Activated CD8-positive, alpha-beta memory T cell treated with anti-CD3 and anti-CD28 coated beads, Interleukin-2, amount 10 ng/mL, durations not matched to agents 7 days and 5 days (primary cell): ENCODE results near the gene JPH2. TPM values are rescaled to one million over a fixed set of nuclear protein-coding genes. Genes with fewer than 3 reads are reported as not detected.
"Not testable (repeated sequence)": the region's sequence is repeated elsewhere in the genome, so short reads cannot be mapped to it uniquely, and the experiment has no call there.

Source experiments
- ATAC-seq: fragments of 150-1000 bp; cut with Tn5 transposase; one replicate; pipeline ENCODE4 v1.10.0; 2021; ENCODE audit warnings: moderate library complexity
- CTCF ChIA-PET: fragments of 350-600 bp; sonication (Branson Sonifier 250); formaldehyde crosslinking; loops from one replicate; lab custom pipeline; 2021; ENCODE audit warnings: antibody characterized with exemption; lab: Charles Lee
- DNase-seq: peaks from one replicate; pipeline ENCODE4 v3.0.0-alpha.2; 2020
- H3K27ac Mint-ChIP-seq: one replicate; pipeline ENCODE4 v1.8.0; 2021; ENCODE audit warnings: mild to moderate bottlenecking, mixed read lengths
- H3K27me3 Mint-ChIP-seq: one replicate; pipeline ENCODE4 v1.8.0; 2021; ENCODE audit warnings: mixed read lengths
- H3K36me3 Mint-ChIP-seq: one replicate; pipeline ENCODE4 v1.8.0; 2021; ENCODE audit warnings: mild to moderate bottlenecking, mixed read lengths
- H3K4me1 Mint-ChIP-seq: one replicate; pipeline ENCODE4 v1.8.0; 2021; ENCODE audit warnings: mixed read lengths
- H3K4me3 Mint-ChIP-seq: one replicate; pipeline ENCODE4 v1.8.0; 2021; ENCODE audit warnings: mild to moderate bottlenecking, moderate library complexity, mixed read lengths
- H3K9me3 Mint-ChIP-seq: one replicate; pipeline ENCODE4 v1.8.0; 2022; ENCODE audit warnings: low read depth, mixed read lengths
- total RNA-seq, 2 experiments: library from RNA; stranded (reverse); gene quantifications; one replicate each; pipeline ENCODE4 v1.2.3, GENCODE V29; 2021

JPH2 gene
- total RNA-seq = not detected

GRCh38 chr20:44187054-44187771 is at the start of gene JPH2:
JPH2 (minus strand) TSS chr20:44187188; CDS start chr20:44186705, 483 bp downstream.
- H3K4me1 Mint-ChIP-seq = peaks cover 17% of the 10 kb centered on the region
- H3K27me3 Mint-ChIP-seq = peaks cover 62% of the 10 kb centered on the region
- H3K9me3 Mint-ChIP-seq = no peaks in the 10 kb centered on the region
- DNase-seq = no peak
- CTCF ChIA-PET = interaction anchor here (1.0 to 6.0 kb wide), 4 partner anchors 10 to 91 kb away, joined by 3 to 129 read pairs (median 4); no protein-coding TSS in a partner anchor
- H3K27ac Mint-ChIP-seq = no peak within 1 kb of the TSS
- H3K4me3 Mint-ChIP-seq = peak within 1 kb of the TSS; percentile 22
- no peaks in the 10 kb centered on the region for H3K36me3 Mint-ChIP-seq
- ATAC-seq = peak; percentile 20

GRCh38 chr20:44235702-44236101 is 48.7 kb upstream of the JPH2 start:
- Mint-ChIP-seq H3K4me1 (no peaks in the 10 kb centered on the region), H3K27me3 (no peaks in the 10 kb centered on the region), H3K4me3 (no peak overlapping the region), H3K27ac (no peak overlapping the region), H3K36me3 (no peaks in the 10 kb centered on the region), H3K9me3 (no peaks in the 10 kb centered on the region)
- ATAC-seq (no peak), DNase-seq (no peak)
- CTCF ChIA-PET = interaction anchor here (1.5 kb wide), 1 partner anchor 148 kb away, joined by 3 read pairs; no protein-coding TSS in a partner anchor

GRCh38 chr20:44234566-44235317 is 47.8 kb upstream of the JPH2 start:
- H3K9me3 Mint-ChIP-seq = no peaks in the 10 kb centered on the region
- no peaks in the 10 kb centered on the region for H3K4me1 Mint-ChIP-seq
- no peaks in the 10 kb centered on the region for H3K36me3 Mint-ChIP-seq
- H3K4me3 Mint-ChIP-seq = no peak overlapping the region
- ATAC-seq (no peak), DNase-seq (no peak)
- H3K27me3 Mint-ChIP-seq = no peaks in the 10 kb centered on the region
- peak overlapping the region; percentile 3 for H3K27ac Mint-ChIP-seq
- CTCF ChIA-PET = interaction anchor here (1.0 to 2.2 kb wide), 3 partner anchors 17 to 149 kb away, joined by 3 to 7 read pairs (median 3); partner anchors contain the start of gene FITM2

GRCh38 chr20:44233436-44234016 is 46.5 kb upstream of the JPH2 start:
- no peak for ATAC-seq
- H3K27ac Mint-ChIP-seq = no peak overlapping the region
- no peak overlapping the region for H3K4me3 Mint-ChIP-seq
- no peaks in the 10 kb centered on the region for H3K4me1 Mint-ChIP-seq
- no peak for DNase-seq
- no peaks in the 10 kb centered on the region for H3K9me3 Mint-ChIP-seq
- H3K36me3 Mint-ChIP-seq = no peaks in the 10 kb centered on the region
- CTCF ChIA-PET = interaction anchor here (2.2 kb wide), 1 partner anchor 78 kb away, joined by 7 read pairs; the partner anchor contains the start of gene FITM2
- no peaks in the 10 kb centered on the region for H3K27me3 Mint-ChIP-seq

GRCh38 chr20:44232469-44232856 is 45.5 kb upstream of the JPH2 start:
- CTCF ChIA-PET = interaction anchor here (2.2 kb wide), 1 partner anchor 79 kb away, joined by 7 read pairs; the partner anchor contains the start of gene FITM2
- H3K36me3 Mint-ChIP-seq, H3K4me3 Mint-ChIP-seq, H3K4me1 Mint-ChIP-seq, H3K9me3 Mint-ChIP-seq, ATAC-seq, DNase-seq, H3K27me3 Mint-ChIP-seq, H3K27ac Mint-ChIP-seq: not testable (repeated sequence)

- no peaks in the 10 kb centered on the region for H3K4me1 Mint-ChIP-seq
- H3K27ac Mint-ChIP-seq = no peak overlapping the region
- H3K9me3 Mint-ChIP-seq = no peaks in the 10 kb centered on the region
- no peak for DNase-seq
- ATAC-seq = no peak
- H3K27me3 Mint-ChIP-seq = no peaks in the 10 kb centered on the region
- H3K4me3 Mint-ChIP-seq = no peak overlapping the region
- CTCF ChIA-PET = interaction anchor here (2.2 kb wide), 1 partner anchor 80 kb away, joined by 7 read pairs; the partner anchor contains the start of gene FITM2
- H3K36me3 Mint-ChIP-seq = no peaks in the 10 kb centered on the region
Observed at GRCh38 chr20:44231713-44232468, 44.9 kb upstream of the JPH2 start.

- Mint-ChIP-seq H3K27ac (no peak overlapping the region), H3K4me3 (no peak overlapping the region), H3K9me3 (no peaks in the 10 kb centered on the region), H3K4me1 (no peaks in the 10 kb centered on the region), H3K36me3 (no peaks in the 10 kb centered on the region), H3K27me3 (no peaks in the 10 kb centered on the region)
- no peak for ATAC-seq
- CTCF ChIA-PET = interaction anchor here (1.2 kb wide), 1 partner anchor 14 kb away, joined by 6 read pairs; no protein-coding TSS in a partner anchor
- no peak for DNase-seq
Observed at GRCh38 chr20:44231193-44231592, 44.2 kb upstream of the JPH2 start.

- Mint-ChIP-seq H3K4me3 (no peak overlapping the region), H3K27ac (no peak overlapping the region), H3K9me3 (no peaks in the 10 kb centered on the region), H3K36me3 (no peaks in the 10 kb centered on the region), H3K4me1 (no peaks in the 10 kb centered on the region), H3K27me3 (no peaks in the 10 kb centered on the region)
- CTCF ChIA-PET = no interaction called here
- ATAC-seq = no peak
- no peak for DNase-seq
Observed at GRCh38 chr20:44228465-44229258, 41.7 kb upstream of the JPH2 start.

GRCh38 chr20:44224637-44225036 is 37.6 kb upstream of the JPH2 start:
- no peak overlapping the region for H3K27ac Mint-ChIP-seq
- no peak overlapping the region for H3K4me3 Mint-ChIP-seq
- DNase-seq (no peak), ATAC-seq (no peak)
- no peaks in the 10 kb centered on the region for H3K27me3 Mint-ChIP-seq
- peaks cover 3% of the 10 kb centered on the region for H3K4me1 Mint-ChIP-seq
- H3K36me3 Mint-ChIP-seq = no peaks in the 10 kb centered on the region
- CTCF ChIA-PET = interaction anchor here (0.8 to 2.0 kb wide), 5 partner anchors 10 to 162 kb away, joined by 3 to 6 read pairs (median 3); no protein-coding TSS in a partner anchor
- H3K9me3 Mint-ChIP-seq = no peaks in the 10 kb centered on the region

- Mint-ChIP-seq H3K36me3 (no peaks in the 10 kb centered on the region), H3K4me1 (peaks cover 12% of the 10 kb centered on the region), H3K9me3 (no peaks in the 10 kb centered on the region), H3K4me3 (no peak overlapping the region), H3K27me3 (no peaks in the 10 kb centered on the region), H3K27ac (no peak overlapping the region)
- DNase-seq (no peak), ATAC-seq (no peak)
- CTCF ChIA-PET = interaction anchor here (0.7 to 2.0 kb wide), 5 partner anchors 34 to 162 kb away, joined by 3 to 6 read pairs (median 3); partner anchors contain the start of gene FITM2
Observed at GRCh38 chr20:44223721-44224120, 36.7 kb upstream of the JPH2 start.

GRCh38 chr20:44222633-44223368 is 35.8 kb upstream of the JPH2 start:
- H3K9me3 Mint-ChIP-seq = no peaks in the 10 kb centered on the region

More at GRCh38 chr20:44222633-44223368, 35.8 kb upstream of the JPH2 start:
- ATAC-seq (no peak), DNase-seq (no peak)
- Mint-ChIP-seq H3K27me3 (no peaks in the 10 kb centered on the region), H3K4me3 (no peak overlapping the region), H3K27ac (no peak overlapping the region), H3K36me3 (no peaks in the 10 kb centered on the region), H3K4me1 (peaks cover 21% of the 10 kb centered on the region)
- CTCF ChIA-PET = interaction anchor here (0.7 to 10.1 kb wide), 3 partner anchors 75 to 89 kb away, joined by 3 to 386 read pairs (median 3); partner anchors contain the start of gene FITM2
